SJCRH30 (cell line): Measurements from ENCODE around the gene MYO9A. TPM values are rescaled to one million over a fixed set of nuclear protein-coding genes. Genes with fewer than 3 reads are reported as not detected.

Experiments used
- DNase-seq, 2 experiments: peaks; one replicate each; pipeline ENCODE4 v3.0.0-alpha.2; 2015 to 2020
- H3K27ac ChIP-seq: fragments of 250-450 bp; sonication (Bioruptor Pico); 2 replicates; pipeline ENCODE4 v1.5.1; 2020; ENCODE audit warnings: mild to moderate bottlenecking, moderate library complexity
- H3K27me3 ChIP-seq: fragments of 250-450 bp; sonication (Bioruptor Pico); 2 replicates; pipeline ENCODE4 v1.5.1; 2020; ENCODE audit warnings: mild to moderate bottlenecking, moderate library complexity
- H3K36me3 ChIP-seq: fragments of 250-450 bp; sonication (Bioruptor Pico); 2 replicates; pipeline ENCODE4 v1.5.1; 2020; ENCODE audit warnings: mild to moderate bottlenecking, moderate library complexity
- H3K4me1 ChIP-seq: fragments of 250-450 bp; sonication (Bioruptor Pico); 2 replicates; pipeline ENCODE4 v1.5.1; 2020; ENCODE audit warnings: mild to moderate bottlenecking, moderate library complexity
- H3K4me3 ChIP-seq: fragments of 250-450 bp; sonication (Bioruptor Pico); 2 replicates; pipeline ENCODE4 v1.5.1; 2020; ENCODE audit warnings: mild to moderate bottlenecking, moderate library complexity
- H3K9me3 ChIP-seq: fragments of 250-450 bp; sonication (Bioruptor Pico); replicated peaks from 2 replicates; pipeline ENCODE4 v1.5.1; 2020; ENCODE audit warnings: mild to moderate bottlenecking, moderate library complexity
- total RNA-seq: library from RNA; depleted of rRNA; stranded (reverse); fragments of >200 nt; shearing (Covaris generic); gene quantifications from 2 replicates; pipeline ENCODE4 v1.2.3, GENCODE V29; 2014

MYO9A gene
- total RNA-seq, 1 experiment from 2014 or later = 37.2 TPM

GRCh38 chr15:71808311-71809020 is 309.5 kb downstream of the MYO9A start:
- no peaks in the 10 kb centered on the region; the same call in 1 of the 2 replicates for H3K36me3 ChIP-seq
- H3K27me3 ChIP-seq = no peaks in the 10 kb centered on the region
- no peaks in the 10 kb centered on the region for H3K9me3 ChIP-seq
- H3K4me1 ChIP-seq = peaks cover 61% of the 10 kb centered on the region
- peak; percentile 53 to 62 for DNase-seq
- H3K4me3 ChIP-seq = no peak overlapping the region
- H3K27ac ChIP-seq = peak overlapping the region; percentile 74

GRCh38 chr15:71807691-71808091 is 310.3 kb downstream of the MYO9A start:
- peaks cover 61% of the 10 kb centered on the region for H3K4me1 ChIP-seq
- H3K4me3 ChIP-seq = peak overlapping the region; percentile 24
- peak overlapping the region; percentile 74 for H3K27ac ChIP-seq
- no peaks in the 10 kb centered on the region; the same call in 1 of the 2 replicates for H3K36me3 ChIP-seq
- H3K9me3 ChIP-seq = no peaks in the 10 kb centered on the region
- no peaks in the 10 kb centered on the region for H3K27me3 ChIP-seq
- peak; percentile 74 for DNase-seq

GRCh38 chr15:71807125-71807629 is 310.8 kb downstream of the MYO9A start:
- Histone ChIP-seq H3K4me3 (peak overlapping the region; percentile 24), H3K27ac (peak overlapping the region; percentile 74), H3K27me3 (no peaks in the 10 kb centered on the region), H3K4me1 (peaks cover 61% of the 10 kb centered on the region), H3K9me3 (no peaks in the 10 kb centered on the region), H3K36me3 (no peaks in the 10 kb centered on the region)
- peak; percentile 87 to 90 for DNase-seq

GRCh38 chr15:71806452-71806931 is 311.5 kb downstream of the MYO9A start:
- peak; percentile 88 to 89 for DNase-seq
- H3K4me1 ChIP-seq = peaks cover 61% of the 10 kb centered on the region
- H3K36me3 ChIP-seq = no peaks in the 10 kb centered on the region
- H3K9me3 ChIP-seq = no peaks in the 10 kb centered on the region
- peak overlapping the region; percentile 24 for H3K4me3 ChIP-seq
- no peaks in the 10 kb centered on the region for H3K27me3 ChIP-seq
- H3K27ac ChIP-seq = peak overlapping the region; percentile 74

- Histone ChIP-seq H3K9me3 (no peaks in the 10 kb centered on the region), H3K27me3 (no peaks in the 10 kb centered on the region), H3K4me1 (peaks cover 52% of the 10 kb centered on the region), H3K36me3 (no peaks in the 10 kb centered on the region), H3K27ac (peak overlapping the region; percentile 74), H3K4me3 (no peak overlapping the region)
- peak; percentile 75 to 83 for DNase-seq
These were observed 313.1 kb downstream of the MYO9A start for GRCh38 chr15:71804695-71805470.

GRCh38 chr15:71804226-71804625 is 313.7 kb downstream of the MYO9A start:
- H3K36me3 ChIP-seq = no peaks in the 10 kb centered on the region
- peak overlapping the region; percentile 74 for H3K27ac ChIP-seq
- peaks cover 45% of the 10 kb centered on the region for H3K4me1 ChIP-seq
- H3K4me3 ChIP-seq = no peak overlapping the region
- DNase-seq = peak; percentile 86 to 89
- H3K9me3 ChIP-seq = no peaks in the 10 kb centered on the region
- H3K27me3 ChIP-seq = no peaks in the 10 kb centered on the region

- no peak for DNase-seq
- no peaks in the 10 kb centered on the region for H3K27me3 ChIP-seq
- H3K36me3 ChIP-seq = no peaks in the 10 kb centered on the region
- no peaks in the 10 kb centered on the region for H3K9me3 ChIP-seq
- peaks cover 31% of the 10 kb centered on the region for H3K4me1 ChIP-seq
- H3K4me3 ChIP-seq = no peak overlapping the region
- H3K27ac ChIP-seq = no peak overlapping the region
These were observed 315.2 kb downstream of the MYO9A start for GRCh38 chr15:71802770-71803169.

GRCh38 chr15:71801935-71802655 is 315.9 kb downstream of the MYO9A start:
- Histone ChIP-seq H3K9me3 (no peaks in the 10 kb centered on the region), H3K4me3 (no peak overlapping the region), H3K36me3 (no peaks in the 10 kb centered on the region), H3K27me3 (no peaks in the 10 kb centered on the region), H3K4me1 (peaks cover 24% of the 10 kb centered on the region), H3K27ac (no peak overlapping the region)
- no peak for DNase-seq

- no peaks in the 10 kb centered on the region for H3K36me3 ChIP-seq
- H3K27me3 ChIP-seq = no peaks in the 10 kb centered on the region
- no peaks in the 10 kb centered on the region for H3K9me3 ChIP-seq
- H3K4me1 ChIP-seq = peaks cover 14% of the 10 kb centered on the region
- H3K27ac ChIP-seq = peak overlapping the region; percentile 47
- DNase-seq = peak in 1 of 2 experiments; percentile 90
- H3K4me3 ChIP-seq = peak overlapping the region; percentile 40
These were observed 316.9 kb downstream of the MYO9A start for GRCh38 chr15:71800835-71801745.

GRCh38 chr15:71800190-71800589 is 317.8 kb downstream of the MYO9A start:
- no peaks in the 10 kb centered on the region for H3K36me3 ChIP-seq
- peaks cover 8% of the 10 kb centered on the region; the same call in 1 of the 2 replicates for H3K4me1 ChIP-seq
- no peaks in the 10 kb centered on the region for H3K9me3 ChIP-seq
- peak overlapping the region; percentile 47; the same call in 1 of the 2 replicates for H3K27ac ChIP-seq
- DNase-seq = no peak
- no peak overlapping the region for H3K4me3 ChIP-seq
- no peaks in the 10 kb centered on the region for H3K27me3 ChIP-seq

GRCh38 chr15:71798641-71799040 is 319.3 kb downstream of the MYO9A start:
- Histone ChIP-seq H3K4me1 (peaks cover 3% of the 10 kb centered on the region; the same call in 1 of the 2 replicates), H3K9me3 (no peaks in the 10 kb centered on the region), H3K27ac (no peak overlapping the region), H3K27me3 (no peaks in the 10 kb centered on the region), H3K36me3 (no peaks in the 10 kb centered on the region), H3K4me3 (no peak overlapping the region)
- DNase-seq = no peak

GRCh38 chr15:71792521-71792920 is 325.4 kb downstream of the MYO9A start:
- Histone ChIP-seq H3K27ac (no peak overlapping the region), H3K4me3 (no peak overlapping the region), H3K9me3 (no peaks in the 10 kb centered on the region; the same call in 1 of the 2 replicates), H3K27me3 (no peaks in the 10 kb centered on the region), H3K4me1 (peaks cover 12% of the 10 kb centered on the region; the same call in 1 of the 2 replicates), H3K36me3 (no peaks in the 10 kb centered on the region)
- no peak for DNase-seq

- no peaks in the 10 kb centered on the region; the same call in 1 of the 2 replicates for H3K9me3 ChIP-seq
- H3K4me3 ChIP-seq = no peak overlapping the region
- no peak for DNase-seq
- no peaks in the 10 kb centered on the region for H3K27me3 ChIP-seq
- no peaks in the 10 kb centered on the region for H3K36me3 ChIP-seq
- 0 out of 2 replicates have a peak overlapping the region, but pooled peaks have one; percentile 1 for H3K27ac ChIP-seq
- peaks cover 12% of the 10 kb centered on the region; the same call in 1 of the 2 replicates for H3K4me1 ChIP-seq
These were observed 326.0 kb downstream of the MYO9A start for GRCh38 chr15:71791975-71792374.
